ENCODE measurements around the gene COQ6. TPM values are rescaled to one million over a fixed set of nuclear protein-coding genes. Genes with fewer than 3 reads are reported as not detected.

COQ6 gene
- total RNA-seq, 1 experiment from 2014 or later = 12.0 TPM

DNA sequence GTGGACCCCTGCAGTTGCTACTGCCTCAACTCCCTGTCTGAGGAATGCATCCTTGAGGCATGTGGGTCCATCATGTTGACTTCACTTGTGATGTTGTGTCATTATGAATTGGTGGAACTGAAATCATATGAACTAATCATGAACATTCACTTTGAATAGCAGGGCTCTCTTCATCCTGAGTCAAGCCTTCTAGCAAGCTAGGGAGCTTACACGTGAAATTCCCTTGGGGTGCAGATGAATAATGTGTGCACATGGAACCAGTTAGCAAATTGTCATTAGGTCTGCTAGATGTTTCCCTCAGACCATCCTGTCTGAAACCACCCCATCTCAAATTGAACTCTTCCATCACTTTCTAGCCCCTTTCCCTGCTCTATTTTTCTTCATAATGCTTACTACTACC is 3.6 kb downstream of the COQ6 start:
- WGBS (ENCODE audit: extremely low coverage, insufficient read length, low lambda C conversion rate) = no CpG with 5 or more reads among the region's 1 CpG
- H3K9me3 Mint-ChIP-seq = no peaks in the 10 kb centered on the region
- Histone ChIP-seq H3K4me2 (ENCODE audit: insufficient read depth, insufficient read length, low read length) (no peak overlapping the region), H3K9me3 (ENCODE audit: control insufficient read depth, low read depth, low read length) (no peaks in the 10 kb centered on the region), H2BK5ac (ENCODE audit: insufficient read length, low read length) (no peak overlapping the region), H3K79me2 (ENCODE audit: insufficient read depth, low read length) (no peaks in the 10 kb centered on the region), H2BK120ac (ENCODE audit: low read depth, low read length, poor library complexity, severe bottlenecking) (no peak overlapping the region), H2BK12ac (ENCODE audit: insufficient read length, low read depth, low read length) (no peak overlapping the region), H3K14ac (ENCODE audit: insufficient read depth, low read length) (no peak overlapping the region), H3K9ac (ENCODE audit: extremely low read depth, insufficient read length, low read length) (no peak overlapping the region), H2AFZ (ENCODE audit: low read length) (no peak overlapping the region), H3K23ac (ENCODE audit: insufficient read length, low read depth, low read length) (no peak overlapping the region), H2BK20ac (ENCODE audit: low read depth, low read length, poor library complexity, severe bottlenecking) (no peak overlapping the region), H3K27me3 (ENCODE audit: insufficient read depth, low read length) (no peaks in the 10 kb centered on the region), H3T11ph (ENCODE audit: low read length) (no peak overlapping the region), H3K18ac (ENCODE audit: insufficient read length, low read depth, low read length) (no peak overlapping the region), H2BK15ac (ENCODE audit: low read depth, low read length) (no peak overlapping the region), H3K79me1 (ENCODE audit: insufficient read depth, low read depth, low read length, poor library complexity, severe bottlenecking) (no peaks in the 10 kb centered on the region), H3K23me2 (ENCODE audit: insufficient read length, low read depth, low read length, poor library complexity, severe bottlenecking) (no peaks in the 10 kb centered on the region), H2AK5ac (ENCODE audit: insufficient read length, low read length) (no peak overlapping the region), H3K4ac (ENCODE audit: low read depth, low read length) (no peak overlapping the region), H3K4me1 (ENCODE audit: insufficient read depth, low read length) (no peaks in the 10 kb centered on the region), H4K91ac (ENCODE audit: insufficient read length, low read depth, low read length) (no peak overlapping the region), H3K56ac (ENCODE audit: insufficient read length, low read depth, low read length) (no peak overlapping the region), H4K5ac (ENCODE audit: insufficient read length, low read depth, low read length) (no peak overlapping the region), H4K8ac (replicated peaks; ENCODE audit: insufficient read length, low read depth, low read length) (no peak overlapping the region), H3K27ac (ENCODE audit: insufficient read length, low read depth, low read length) (no peak overlapping the region), H4K20me1 (ENCODE audit: control insufficient read depth, insufficient read depth, insufficient read length) (no peaks in the 10 kb centered on the region)
- TF ChIP-seq CTCF (conservative IDR thresholded peaks at IDR 0.05) = no peak
- H3K36me3 Mint-ChIP-seq (ENCODE audit: insufficient read depth in 1 of 3, low read depth in 3 of 3) = peaks cover 4 to 34% (median 30%) of the 10 kb centered on the region in 3 experiments; a peak in 5 of 7 replicates
- H3K27me3 Mint-ChIP-seq (ENCODE audit: low read depth) = peaks cover 3% of the 10 kb centered on the region
- no peak overlapping the region for H3K4me3 Mint-ChIP-seq
- DNase-seq = no peak
- no peak overlapping the region for H3K27ac Mint-ChIP-seq
- H3K4me1 Mint-ChIP-seq = peaks cover 5 to 10% of the 10 kb centered on the region in 2 experiments; a peak in 3 of 4 replicates
